GM19099 (cell line): ENCODE data around the gene PRICKLE2.

Experiments used
- POLR2A ChIP-seq: IDR thresholded peaks from 3 replicates; pipeline ENCODE4 v1.6.1; 2011; ENCODE audit warnings: low read depth; ENCODE audit not compliant: insufficient read length; ENCODE audit errors: extremely low read depth

PRICKLE2 gene

DNA sequence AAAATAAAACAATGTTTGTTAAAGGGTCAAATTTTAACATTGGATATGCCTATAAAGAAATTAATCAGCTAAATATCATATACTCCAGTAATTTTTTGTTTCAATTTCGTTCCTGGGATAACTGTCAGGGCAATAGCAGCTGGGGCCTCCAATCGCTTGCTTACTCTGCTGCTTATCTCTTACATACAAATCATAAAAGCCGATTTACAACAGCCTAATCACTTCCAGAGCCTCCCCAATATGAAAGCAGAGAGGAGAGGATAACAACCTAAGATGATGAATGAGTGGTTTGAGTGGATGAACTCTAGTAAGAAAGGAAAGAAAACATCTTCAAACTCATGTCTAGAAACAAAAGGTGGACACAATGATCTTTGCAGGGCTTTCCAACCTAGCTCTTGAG is 121.3 kb downstream of the PRICKLE2 start:
- TF ChIP-seq POLR2A = no peak

DNA sequence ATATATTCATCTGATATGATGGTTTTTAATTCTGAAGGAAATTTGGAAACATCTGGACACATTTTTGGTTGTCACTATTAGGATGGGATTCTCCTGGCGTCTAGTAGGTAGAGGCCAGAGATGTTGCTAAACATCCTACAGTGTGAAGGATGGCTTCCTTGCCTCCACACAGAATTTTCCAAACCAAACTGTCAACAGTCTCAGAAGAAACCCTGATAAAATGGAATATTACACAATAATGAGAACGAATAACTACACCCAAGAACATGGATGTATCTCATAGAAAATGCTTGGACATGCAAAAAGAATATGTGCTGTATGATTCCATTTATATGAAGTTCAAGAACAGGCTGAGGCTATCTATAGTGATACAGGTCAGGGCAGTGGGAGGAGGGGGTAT is 122.1 kb downstream of the PRICKLE2 start:
- no peak for TF ChIP-seq POLR2A

DNA sequence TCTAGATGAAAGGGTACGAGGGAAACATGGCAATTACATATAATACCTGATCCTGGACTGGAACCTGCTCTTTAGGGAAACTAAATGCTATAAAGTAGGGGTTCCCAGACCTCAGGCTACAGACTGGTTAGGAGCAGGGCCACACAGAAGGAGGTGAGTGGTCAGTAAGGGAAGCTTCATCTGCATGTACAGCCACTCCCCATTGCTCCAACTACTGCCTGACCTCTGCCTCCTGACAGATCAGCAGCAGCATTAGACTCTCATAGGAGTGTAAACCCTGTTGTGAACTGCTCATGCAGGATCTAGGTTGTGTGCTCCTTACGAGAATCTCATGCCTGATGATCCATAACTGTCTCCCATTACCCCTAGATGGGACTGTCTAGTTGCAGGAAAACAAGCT is 123.1 kb downstream of the PRICKLE2 start:
- no peak for TF ChIP-seq POLR2A

DNA sequence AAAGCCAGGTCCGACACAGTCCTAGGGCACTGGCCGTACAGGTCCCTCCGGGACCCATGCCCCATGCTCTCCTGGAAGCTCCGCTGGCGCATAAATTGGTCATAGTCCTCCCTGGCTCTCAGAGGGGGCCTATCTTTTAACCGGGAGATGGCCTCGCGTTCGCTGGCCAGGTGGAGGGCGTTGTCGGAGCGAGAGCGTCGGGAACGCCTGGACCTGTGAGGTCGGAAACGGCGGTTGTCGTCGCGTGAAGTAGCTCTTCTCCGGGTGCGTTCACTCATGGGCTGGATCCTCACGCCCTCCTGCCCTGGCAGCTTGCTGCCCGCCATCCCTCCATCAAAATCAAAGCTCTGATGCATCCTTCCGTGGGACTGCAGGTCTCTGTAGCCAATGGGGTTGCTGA is 126.0 kb downstream of the PRICKLE2 start:
- no peak for TF ChIP-seq POLR2A

DNA sequence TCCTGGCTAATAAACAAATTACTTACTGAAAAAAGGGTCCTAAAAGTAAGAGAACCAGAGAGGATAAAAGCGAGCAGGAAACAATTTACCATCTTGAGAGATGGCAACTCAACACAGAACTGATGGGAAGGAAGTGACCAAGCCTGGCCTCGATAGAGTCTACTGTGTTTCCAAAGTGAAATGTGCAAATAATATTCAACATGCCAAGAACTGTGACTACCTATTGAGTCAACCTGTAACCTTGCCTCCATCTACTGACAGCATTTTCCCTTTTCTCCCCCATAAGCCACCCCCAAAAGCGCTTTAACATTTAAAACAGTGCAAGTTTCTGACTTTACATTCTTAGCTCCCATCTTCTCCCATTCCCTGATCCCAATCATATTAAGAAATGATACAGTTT is 126.6 kb downstream of the PRICKLE2 start:
- no peak for TF ChIP-seq POLR2A

DNA sequence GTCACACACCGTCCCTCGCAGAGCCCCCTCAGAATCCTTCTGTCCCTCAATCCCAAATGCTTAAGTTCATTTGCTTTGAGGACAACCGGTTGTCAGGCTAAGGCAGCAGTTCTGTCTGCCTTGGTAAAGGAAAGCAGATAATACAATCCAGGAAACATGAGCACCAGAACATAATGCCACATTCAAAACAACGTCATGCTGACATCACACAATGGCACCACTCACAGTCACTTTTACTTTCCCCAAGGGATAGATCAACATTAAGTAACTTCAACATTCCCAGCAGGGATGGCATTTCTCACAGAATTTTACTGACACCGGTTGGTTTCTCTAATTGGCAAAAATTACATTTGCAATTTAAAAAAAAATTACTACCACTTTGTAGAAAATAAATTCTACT is 127.3 kb downstream of the PRICKLE2 start:
- no peak for TF ChIP-seq POLR2A

DNA sequence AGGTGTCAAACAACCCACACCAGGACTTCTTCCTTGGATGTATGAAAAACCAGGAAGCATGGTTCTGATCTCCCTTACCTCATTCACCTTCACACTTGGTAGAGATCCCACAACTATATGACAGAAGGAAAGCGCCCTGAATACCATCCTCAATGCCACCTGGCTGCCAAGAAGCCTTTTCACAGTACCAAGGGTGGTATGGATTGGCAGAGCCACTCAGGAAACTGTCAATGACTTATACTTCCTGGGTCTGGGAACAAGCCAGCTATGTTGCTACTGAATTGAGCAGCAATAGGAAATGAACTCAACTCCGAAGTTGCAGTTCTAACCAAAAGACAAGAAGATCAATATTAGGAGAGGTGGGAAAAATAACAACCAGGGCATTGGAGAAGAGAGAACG is 129.5 kb downstream of the PRICKLE2 start:
- TF ChIP-seq POLR2A = no peak

DNA sequence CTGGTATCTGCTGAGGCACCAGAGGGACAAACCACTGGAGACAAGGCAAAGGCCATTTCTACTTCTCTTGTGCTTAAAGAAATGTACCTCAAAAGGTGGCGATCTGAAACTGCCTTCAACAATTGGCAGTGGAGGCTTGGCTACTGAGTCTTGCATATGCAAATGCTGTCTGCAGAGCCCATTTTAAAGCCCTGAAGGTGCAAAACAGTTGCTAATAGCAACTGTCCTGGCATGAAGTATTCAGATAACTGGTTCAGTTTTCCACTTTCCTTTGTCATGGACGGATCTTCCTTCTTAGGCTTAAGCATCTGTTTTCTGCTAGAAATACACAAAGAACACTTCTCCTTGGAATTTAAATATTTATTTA is 130.6 kb downstream of the PRICKLE2 start:
- TF ChIP-seq POLR2A = no peak

DNA sequence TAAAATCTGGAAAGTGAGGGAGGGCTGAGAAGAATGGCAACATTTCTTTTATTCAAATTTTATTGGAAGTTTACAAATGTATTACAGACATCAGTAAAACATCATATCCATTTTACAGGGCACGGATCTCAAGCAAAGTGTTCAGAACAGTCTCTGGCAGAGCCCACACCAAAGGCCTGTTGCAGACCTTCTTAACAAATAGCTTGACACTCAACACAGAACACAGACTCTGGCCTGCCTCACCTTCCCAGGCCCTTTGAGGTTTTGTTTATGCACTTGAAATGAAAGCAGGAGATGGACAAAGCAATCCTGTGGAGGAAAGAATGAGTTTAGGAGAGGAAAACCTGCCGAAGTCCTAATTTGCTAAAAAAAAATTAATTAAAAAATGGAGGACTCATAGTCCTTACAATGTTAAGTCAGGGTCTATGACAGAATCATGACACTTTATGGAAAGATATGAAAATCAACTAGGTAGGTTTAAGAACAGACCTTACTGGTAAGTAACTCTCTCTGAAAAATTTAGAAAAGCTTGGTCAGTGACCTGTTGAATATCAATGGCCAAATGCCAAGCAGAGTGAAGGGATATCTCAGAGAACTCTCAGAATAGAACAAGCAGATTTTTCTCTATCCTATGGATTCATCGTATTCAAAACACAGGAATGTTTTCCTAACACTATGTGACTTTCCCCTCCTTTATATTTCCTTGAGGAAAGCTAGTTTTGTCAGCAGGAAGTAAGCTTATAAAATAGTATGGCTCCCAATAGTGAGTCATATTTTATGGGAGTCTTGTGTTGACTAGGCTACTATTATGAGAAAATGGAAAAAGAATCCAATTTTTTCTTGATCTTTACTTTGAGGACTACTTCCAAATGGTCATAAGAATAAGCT is 131.2 kb downstream of the PRICKLE2 start:
- no peak for TF ChIP-seq POLR2A

DNA sequence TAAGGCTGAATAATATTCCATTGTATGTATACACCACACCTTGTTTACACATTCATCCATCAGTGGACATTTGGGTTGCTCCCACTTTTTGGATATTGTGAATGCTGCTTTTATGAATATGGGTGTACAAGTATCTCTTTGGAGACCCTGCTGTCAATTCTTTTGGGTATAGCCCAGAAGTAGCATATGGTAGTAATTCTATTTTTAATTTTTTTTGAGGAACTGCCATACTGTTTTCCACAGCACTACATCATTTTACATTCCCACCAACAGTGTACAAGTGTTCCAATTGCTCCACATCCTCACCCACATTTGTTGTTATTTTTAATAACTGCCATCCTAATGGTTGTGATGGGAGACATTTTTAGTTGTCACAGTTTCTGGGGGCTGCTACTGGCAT is 132.1 kb downstream of the PRICKLE2 start:
- TF ChIP-seq POLR2A = no peak

DNA sequence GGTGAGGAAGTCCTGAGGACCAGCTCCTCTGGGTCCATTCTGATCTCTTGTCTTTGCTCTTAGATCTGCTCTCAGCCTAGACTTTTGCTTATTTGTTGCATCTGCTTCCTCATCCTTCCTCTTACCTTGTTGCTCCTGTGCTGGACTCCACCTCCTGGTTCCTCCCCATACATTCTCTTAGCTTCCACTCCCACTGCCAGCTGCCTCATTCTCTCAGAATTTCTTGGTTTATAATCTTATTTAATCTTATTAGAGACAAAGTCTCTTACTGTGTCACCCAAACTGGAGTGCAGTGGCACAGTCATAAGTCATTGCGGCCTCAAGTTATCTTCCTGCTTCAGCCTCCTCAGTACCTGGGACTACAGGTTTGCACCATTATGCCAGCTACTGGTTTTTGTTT is 133.8 kb downstream of the PRICKLE2 start:
- TF ChIP-seq POLR2A = no peak

DNA sequence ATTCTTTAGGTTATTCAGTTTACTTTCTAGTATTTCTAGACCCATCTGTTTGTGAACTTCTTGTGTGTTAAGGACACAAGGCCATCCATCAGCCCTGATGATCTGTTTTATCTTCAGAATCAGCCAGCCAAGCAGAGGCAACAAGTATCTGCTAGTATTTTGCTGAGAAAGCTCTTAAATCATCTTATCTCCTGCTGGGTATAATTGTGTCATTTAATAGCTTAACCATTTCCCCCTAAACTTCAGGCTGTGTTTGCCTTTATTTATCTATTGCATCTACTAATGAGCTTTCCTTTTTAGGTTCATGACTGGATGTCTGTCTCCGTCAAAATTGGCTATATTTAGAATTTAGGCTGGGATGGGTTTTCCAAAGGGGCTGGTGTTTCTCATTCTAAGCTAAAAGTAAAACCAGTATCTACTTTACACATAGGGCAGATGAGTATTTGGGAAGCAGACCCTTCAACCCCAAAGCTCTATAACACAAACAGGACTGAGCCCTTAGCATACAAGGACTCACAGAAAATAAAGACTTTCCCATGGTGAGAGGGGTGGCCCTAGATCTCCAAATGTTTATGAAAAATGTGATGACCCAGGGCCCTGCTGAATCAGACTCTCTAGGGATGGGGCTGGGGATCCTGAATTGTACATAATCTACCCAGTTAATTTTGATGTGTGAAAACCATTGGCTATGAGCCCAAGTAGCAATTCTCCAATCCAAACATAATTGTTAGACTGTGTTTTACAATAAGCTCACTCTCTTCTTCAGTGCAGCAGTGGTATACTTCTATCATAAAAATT is 136.7 kb downstream of the PRICKLE2 start:
- no peak for TF ChIP-seq POLR2A

DNA sequence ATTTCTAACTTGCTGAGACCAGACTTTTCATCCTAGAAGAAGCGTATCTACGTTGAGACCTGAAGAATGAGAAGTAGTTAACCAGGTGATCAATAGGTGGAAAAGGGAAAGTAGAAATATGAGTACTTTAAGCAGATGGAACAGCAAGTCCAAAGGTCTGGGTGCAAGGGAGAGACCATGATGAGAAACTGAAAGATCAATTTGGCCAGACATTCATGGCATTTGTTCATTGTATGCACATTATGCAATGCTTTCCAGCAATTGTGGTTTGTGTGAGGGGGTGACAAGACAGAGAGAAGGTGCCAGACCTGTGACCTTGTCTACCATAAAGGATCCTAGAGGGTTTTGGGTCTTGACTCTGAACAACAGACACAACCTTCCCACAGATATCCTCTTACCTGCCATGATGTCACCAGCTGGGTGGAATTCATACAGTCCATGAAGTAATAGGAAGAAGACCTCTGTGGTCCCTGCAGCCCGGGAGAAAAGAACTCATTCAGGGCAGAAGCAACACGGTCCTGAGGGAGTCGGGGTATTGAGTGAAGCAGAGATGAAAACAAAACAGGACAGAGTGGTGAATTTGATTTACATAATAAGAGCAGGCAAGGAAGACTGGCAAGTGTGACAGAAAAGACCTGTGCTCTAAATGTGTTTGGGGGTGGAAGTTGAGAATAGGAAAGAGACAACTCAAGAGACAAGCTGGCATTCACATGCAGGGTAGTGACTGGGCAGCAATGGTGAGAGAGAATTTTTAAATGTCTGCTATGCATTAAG is 138.6 kb downstream of the PRICKLE2 start:
- TF ChIP-seq POLR2A = no peak

DNA sequence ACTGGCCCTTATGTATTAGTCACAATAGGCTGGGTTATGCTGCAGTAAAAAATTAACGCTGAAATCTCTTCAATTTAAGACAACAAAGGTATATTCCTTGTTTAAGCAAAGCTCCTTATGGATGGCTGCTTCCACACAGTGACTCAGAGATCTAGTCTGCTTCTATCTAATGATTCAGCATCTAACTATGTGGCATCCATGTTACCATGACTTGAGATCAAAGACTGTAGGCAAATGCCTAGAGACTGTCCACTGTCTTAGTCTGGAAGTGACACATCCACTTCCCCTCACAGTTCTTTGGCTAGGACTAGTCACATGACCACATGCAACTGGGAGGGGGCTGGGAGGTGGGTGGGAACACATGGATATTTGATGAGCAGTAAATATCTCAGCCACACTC is 140.6 kb downstream of the PRICKLE2 start:
- TF ChIP-seq POLR2A = no peak

DNA sequence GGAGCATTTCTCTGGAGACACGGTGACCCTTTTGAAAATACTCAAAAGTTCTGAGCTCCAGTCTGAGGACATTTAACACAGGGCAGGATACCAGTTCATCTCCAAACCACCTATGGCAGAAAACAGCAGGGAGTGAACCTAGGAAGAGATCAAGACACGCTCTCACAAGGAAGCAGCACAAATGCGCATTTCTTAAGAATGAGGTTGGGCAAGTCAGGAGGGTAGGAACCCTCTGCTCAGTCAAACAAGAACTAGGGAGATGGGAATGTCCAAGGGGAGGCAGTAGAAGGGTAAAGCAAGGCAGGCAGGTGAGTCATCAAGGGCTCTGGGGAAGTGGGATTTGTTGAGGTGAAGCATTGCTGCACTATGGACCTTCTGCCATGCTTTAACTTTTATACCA is 141.7 kb downstream of the PRICKLE2 start:
- no peak for TF ChIP-seq POLR2A
